GM21526 (cell line): Measurements from ENCODE around the gene RGS14.
"Not testable (repeated sequence)": the region's sequence is repeated elsewhere in the genome, so short reads cannot be mapped to it uniquely, and the experiment has no call there.

Experiments used
- ATAC-seq: cut with Tn5 transposase; IDR thresholded peaks from one replicate; pipeline ENCODE4 v1.9.1; 2021; ENCODE audit warnings: moderate library complexity; ENCODE audit not compliant: unreplicated experiment, low FRiP score

Gene RGS14

GRCh38 chr5:177396807-177397206 lies 39.1 kb downstream of the RGS14 start:
- ATAC-seq, result no peak

GRCh38 chr5:177397875-177398390 lies 40.2 kb downstream of the RGS14 start:
- no peak for ATAC-seq

GRCh38 chr5:177399997-177400868 lies 42.5 kb downstream of the RGS14 start, which contains the start of gene PFN3:
PFN3 (minus strand) TSS chr5:177400661; CDS start chr5:177400576, 85 bp downstream.
- ATAC-seq, result no peak

- ATAC-seq, result no peak
Measured at GRCh38 chr5:177402271-177403043, 44.7 kb downstream of the RGS14 start.

GRCh38 chr5:177403102-177403791 lies 45.5 kb downstream of the RGS14 start:
- ATAC-seq, result peak; percentile 10

GRCh38 chr5:177403792-177404640 lies 46.3 kb downstream of the RGS14 start:
- ATAC-seq, result peak; percentile 69

GRCh38 chr5:177404641-177405179 lies 47.0 kb downstream of the RGS14 start:
- ATAC-seq, result no peak

- ATAC-seq, result no peak
Measured at GRCh38 chr5:177405312-177405711, 47.6 kb downstream of the RGS14 start.

GRCh38 chr5:177405805-177406204 lies 48.1 kb downstream of the RGS14 start:
- no peak for ATAC-seq

- no peak for ATAC-seq
Measured at GRCh38 chr5:177409043-177409801, 51.5 kb downstream of the RGS14 start, which contains the start of gene F12. F12 (minus strand) TSS chr5:177409564; CDS start chr5:177409527, 37 bp downstream.

- ATAC-seq, result no peak
Measured at GRCh38 chr5:177410575-177410974, 52.9 kb downstream of the RGS14 start.

GRCh38 chr5:177412603-177413233 lies 55.0 kb downstream of the RGS14 start:
- ATAC-seq, result peak; percentile 56

GRCh38 chr5:177414481-177414880 lies 56.8 kb downstream of the RGS14 start:
- ATAC-seq, result no peak

- ATAC-seq, result not testable (repeated sequence)
Measured at GRCh38 chr5:177417081-177417480, 59.4 kb downstream of the RGS14 start.

- ATAC-seq, result no peak
Measured at GRCh38 chr5:177419046-177419445, 61.3 kb downstream of the RGS14 start.

- ATAC-seq, result not testable (repeated sequence)
Measured at GRCh38 chr5:177420472-177420871, 62.7 kb downstream of the RGS14 start.

- no peak for ATAC-seq
Measured at GRCh38 chr5:177421062-177421798, 63.5 kb downstream of the RGS14 start.
